GM19468 (cell line): ENCODE measurements around the gene TSPAN7.

Experiments
- ATAC-seq: cut with Tn5 transposase; IDR thresholded peaks from one replicate; pipeline ENCODE4 v1.9.1; 2021; ENCODE audit warnings: mild to moderate bottlenecking, moderate library complexity, moderate number of reproducible peaks; ENCODE audit not compliant: unreplicated experiment; ENCODE audit errors: extremely low read depth

Gene TSPAN7

GRCh38 chrX:38583181-38583580 is 21.8 kb downstream of the TSPAN7 start:
- ATAC-seq = no peak

GRCh38 chrX:38594434-38594833 is 33.1 kb downstream of the TSPAN7 start:
- ATAC-seq = no peak

GRCh38 chrX:38595801-38596200 is 34.5 kb downstream of the TSPAN7 start:
- ATAC-seq = no peak

GRCh38 chrX:38596939-38597338 is 35.6 kb downstream of the TSPAN7 start:
- no peak for ATAC-seq

GRCh38 chrX:38599796-38600755 is 38.7 kb downstream of the TSPAN7 start:
- ATAC-seq = no peak

GRCh38 chrX:38601866-38602265 is 40.5 kb downstream of the TSPAN7 start:
- ATAC-seq = no peak

GRCh38 chrX:38606821-38607220 is 45.5 kb downstream of the TSPAN7 start:
- ATAC-seq = no peak

GRCh38 chrX:38607976-38608375 is 46.6 kb downstream of the TSPAN7 start:
- no peak for ATAC-seq

- ATAC-seq = no peak
These were observed 49.5 kb downstream of the TSPAN7 start for GRCh38 chrX:38610849-38611248.

GRCh38 chrX:38612281-38612680 is 50.9 kb downstream of the TSPAN7 start:
- no peak for ATAC-seq

- no peak for ATAC-seq
These were observed 53.1 kb downstream of the TSPAN7 start for GRCh38 chrX:38614485-38614884.

- no peak for ATAC-seq
These were observed 55.6 kb downstream of the TSPAN7 start for GRCh38 chrX:38616904-38617303.

- ATAC-seq = no peak
These were observed 56.8 kb downstream of the TSPAN7 start for GRCh38 chrX:38618180-38618579.

GRCh38 chrX:38620623-38621022 is 59.3 kb downstream of the TSPAN7 start:
- ATAC-seq = no peak

- no peak for ATAC-seq
These were observed 65.0 kb downstream of the TSPAN7 start for GRCh38 chrX:38626296-38626695.

- peak; percentile 76 for ATAC-seq
These were observed 66.3 kb downstream of the TSPAN7 start for GRCh38 chrX:38627683-38628082.

GRCh38 chrX:38628587-38628986 is 67.2 kb downstream of the TSPAN7 start:
- no peak for ATAC-seq

- no peak for ATAC-seq
These were observed 71.2 kb downstream of the TSPAN7 start for GRCh38 chrX:38632516-38632915.

- ATAC-seq = no peak
These were observed 73.3 kb downstream of the TSPAN7 start for GRCh38 chrX:38634665-38635064.

GRCh38 chrX:38636949-38637819 is 75.8 kb downstream of the TSPAN7 start:
- no peak for ATAC-seq

GRCh38 chrX:38638952-38639529 is 77.7 kb downstream of the TSPAN7 start:
- ATAC-seq = no peak
